NCI-H2227 (cell line): ENCODE measurements around the gene PRKCZ.
"Not testable (repeated sequence)": the region's sequence is repeated elsewhere in the genome, so short reads cannot be mapped to it uniquely, and the experiment has no call there.

Experiments
- DNase-seq: peaks from one replicate; lab custom pipeline; 2025; ENCODE audit not compliant: unreplicated experiment; lab: John Stamatoyannopoulos, UW

The PRKCZ gene

DNA sequence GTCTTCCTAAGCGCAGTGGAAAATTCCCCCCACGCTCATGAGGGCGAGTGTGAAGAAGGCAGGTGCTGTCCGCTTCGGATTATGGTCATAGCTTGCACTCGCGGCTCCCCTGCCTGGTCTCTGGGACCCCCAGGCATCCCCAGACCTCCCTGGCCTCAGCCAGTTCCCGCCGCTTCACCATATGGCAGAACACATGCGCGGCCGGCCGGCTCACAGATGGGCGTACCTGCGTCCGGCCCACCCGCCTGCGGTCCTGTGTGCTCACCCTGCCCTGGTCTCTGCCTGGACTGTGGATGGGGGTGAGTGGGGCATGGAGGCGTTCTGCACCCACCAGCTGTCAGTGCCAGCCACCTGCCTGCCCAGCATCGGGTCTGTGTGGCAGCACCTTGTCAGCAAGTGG lies 34.1 kb downstream of the PRKCZ start:
- no peak for DNase-seq

DNA sequence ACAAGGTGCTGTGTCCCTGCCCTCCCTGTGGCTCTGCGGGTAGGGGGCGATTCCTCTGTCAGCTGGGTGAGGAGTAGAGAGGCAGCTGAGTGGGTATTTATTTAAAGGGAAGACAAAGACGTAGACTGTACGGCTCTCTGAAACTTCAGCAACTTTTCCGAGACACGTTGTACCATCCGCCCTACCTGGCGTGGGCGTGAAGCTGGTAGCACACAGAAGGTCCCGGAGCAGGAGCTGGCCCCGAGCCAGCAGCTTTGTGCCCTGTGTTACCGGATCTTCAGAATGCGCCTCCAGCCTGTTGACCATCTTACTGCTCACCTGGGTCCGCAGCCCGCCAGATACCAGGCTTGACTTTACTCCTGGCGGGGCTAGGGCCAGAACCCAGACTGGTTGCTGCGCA lies 34.9 kb downstream of the PRKCZ start:
- no peak for DNase-seq

DNA sequence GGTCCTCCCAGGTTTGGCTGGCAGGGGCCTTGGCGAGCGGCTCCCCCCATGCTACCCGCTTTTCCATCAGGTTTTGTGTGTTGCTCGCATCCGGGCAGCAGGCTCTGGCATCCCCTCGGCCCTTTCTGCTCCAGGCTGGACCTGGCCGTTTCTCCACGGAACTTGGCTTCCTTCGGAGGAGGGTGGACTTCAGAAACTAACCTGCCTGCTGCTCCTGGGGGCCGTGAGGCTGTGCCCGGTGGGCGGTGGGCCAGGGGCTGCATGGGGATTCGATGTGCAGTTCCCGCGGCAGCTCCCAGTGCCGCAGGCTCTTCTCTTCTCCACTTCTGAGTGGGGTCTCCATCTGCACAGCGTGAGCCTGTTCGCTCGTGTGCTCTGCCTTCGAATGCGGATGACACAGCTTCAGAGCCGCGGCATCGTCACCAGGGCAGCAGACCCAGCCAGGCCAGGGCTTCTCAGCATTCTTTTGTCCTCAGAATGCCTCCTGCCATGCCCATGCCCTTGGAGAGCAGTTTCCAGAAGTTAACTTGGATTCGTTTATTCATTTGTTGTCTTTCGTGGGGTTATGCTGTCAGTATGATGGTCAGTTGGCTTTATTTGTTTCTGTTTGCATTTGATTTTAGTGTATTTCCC lies 36.4 kb downstream of the PRKCZ start:
- no peak for DNase-seq

DNA sequence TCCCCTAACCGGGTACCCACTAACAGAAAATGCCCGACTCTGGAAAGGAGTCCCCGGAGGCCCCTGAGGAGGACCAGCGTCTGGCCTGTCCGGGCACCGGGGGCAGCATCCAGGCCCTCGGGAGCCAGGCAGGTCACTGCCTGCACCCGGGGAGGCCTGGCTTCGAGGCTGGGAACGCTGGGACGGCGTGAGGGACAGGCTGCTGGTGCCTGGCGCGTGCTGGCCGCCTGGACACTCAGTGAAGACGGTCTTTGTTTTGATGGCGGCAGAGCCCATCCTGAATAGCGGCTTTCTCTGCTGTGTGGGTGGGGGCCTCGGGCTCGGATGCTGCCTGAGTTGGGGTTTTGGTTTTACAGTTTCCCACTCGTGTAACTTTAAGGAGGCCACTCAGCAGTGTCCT lies 37.6 kb downstream of the PRKCZ start:
- DNase-seq: no peak

DNA sequence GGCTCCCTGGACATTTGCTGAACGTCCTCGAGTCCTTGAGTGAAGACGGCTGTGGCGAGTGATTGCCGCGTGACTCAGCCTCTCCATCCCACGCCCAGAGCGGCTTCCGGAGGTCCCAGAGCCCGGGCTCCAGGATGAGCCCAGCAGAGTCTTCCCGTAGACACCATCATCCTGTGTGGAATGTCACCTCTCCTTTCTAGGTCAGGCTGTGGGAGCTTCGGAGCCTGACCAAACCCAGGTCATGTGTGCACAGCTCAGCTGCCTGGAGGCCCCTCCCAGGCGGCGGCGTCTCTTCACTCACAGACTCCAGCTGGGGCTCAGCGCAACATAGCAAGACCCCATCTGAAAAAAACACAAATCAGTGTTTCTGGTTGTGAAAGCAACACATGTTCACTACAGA lies 38.2 kb downstream of the PRKCZ start:
- no peak for DNase-seq

DNA sequence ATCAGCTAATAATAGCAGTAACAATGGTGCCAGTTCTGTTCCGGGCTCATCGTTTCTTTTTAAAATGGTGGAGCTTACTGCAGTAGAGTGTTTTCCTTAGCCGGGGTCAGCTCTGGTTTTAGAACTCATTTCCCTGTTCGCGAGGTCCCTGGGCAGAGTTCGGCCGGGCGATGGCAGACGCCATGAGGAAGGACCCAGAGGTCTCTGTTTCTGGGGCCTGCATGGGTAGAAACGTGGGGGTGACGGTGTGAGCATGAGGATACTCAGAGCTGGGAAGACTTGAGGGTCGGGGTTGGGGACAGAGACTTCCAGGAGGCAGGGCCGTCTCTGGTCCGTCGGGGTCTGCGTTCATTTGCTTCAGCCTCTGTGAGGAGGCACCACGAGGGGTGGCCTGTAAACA lies 38.8 kb downstream of the PRKCZ start:
- DNase-seq: no peak

DNA sequence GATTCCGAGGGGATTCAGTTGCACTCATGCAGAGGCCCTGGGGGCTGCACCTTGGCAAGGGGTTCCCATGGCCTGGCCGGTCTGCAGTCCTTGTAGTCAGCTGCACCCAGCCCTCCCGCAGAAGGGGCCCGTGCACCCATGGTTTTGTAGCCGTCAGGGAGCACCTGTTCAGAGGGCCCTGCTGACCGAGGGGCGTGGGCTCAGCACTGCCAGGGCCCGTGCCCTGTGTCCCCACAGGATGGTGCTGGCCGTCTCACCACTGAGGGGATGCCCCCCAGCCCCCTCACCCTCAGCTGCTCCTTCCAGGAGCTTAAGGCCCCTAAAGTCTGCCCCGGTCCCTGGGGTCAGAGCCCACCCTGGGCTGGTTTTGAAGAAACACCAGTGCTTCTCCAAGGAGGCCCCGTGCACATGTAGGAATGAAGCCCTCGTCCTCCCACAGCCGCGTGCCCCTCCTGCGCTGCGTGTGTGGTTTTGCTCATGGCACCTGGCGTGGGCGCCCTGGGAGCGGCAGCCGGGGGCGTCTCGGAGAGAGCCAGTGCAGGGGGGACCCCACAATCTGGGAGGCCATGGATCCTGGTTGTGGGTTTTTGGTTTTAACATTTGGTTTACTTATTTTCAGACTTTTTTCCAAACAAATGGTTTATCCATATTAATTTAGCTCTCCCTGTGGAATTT lies 40.1 kb downstream of the PRKCZ start:
- no peak for DNase-seq

DNA sequence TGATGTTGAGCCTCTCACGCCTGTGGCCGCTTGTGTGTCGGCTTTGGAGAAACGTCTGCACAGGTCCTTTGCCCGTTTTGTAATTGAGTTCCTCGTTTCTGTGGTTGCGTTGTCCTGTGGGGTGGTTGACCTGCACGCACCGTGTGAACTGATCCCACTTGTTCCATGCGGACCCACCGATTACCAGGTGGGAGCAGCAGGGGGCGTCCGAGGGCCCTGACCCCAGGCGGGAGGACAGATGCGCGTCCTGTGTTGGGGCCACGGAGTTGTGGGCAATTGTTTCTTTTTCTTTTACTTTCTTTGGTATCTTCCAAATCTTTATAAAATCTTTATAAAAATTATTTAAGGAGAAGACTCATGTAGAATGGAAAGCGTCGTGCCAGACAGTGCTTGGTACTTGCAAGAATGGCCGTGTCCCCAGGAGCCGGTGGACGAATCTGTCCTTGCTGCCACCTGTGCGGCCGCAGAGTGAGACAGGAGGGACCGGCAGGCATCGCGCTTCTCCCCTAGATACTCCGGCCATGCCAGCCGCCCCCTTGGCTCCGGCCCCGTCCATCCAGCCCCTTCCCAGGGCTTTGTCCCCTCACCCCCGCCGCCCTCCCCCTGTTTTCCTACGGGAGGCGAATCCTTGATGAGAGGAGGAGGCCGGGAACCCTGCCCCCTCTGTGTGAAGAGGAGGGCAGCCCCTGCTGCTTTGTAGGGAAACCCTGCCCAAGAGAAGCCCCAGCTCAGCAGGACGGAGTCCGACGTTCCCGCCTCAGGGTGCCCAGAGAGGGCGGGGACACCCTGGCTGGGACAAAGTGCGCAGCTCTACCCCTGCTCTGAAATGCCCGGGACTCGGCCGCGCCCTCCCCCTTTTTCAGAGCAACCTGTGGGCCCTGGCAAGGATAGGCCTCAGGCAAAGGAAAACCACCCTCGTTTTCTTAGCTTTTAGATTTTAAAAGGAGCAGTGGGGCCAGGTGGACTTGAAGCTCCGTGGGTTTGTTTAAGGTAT lies 41.7 kb downstream of the PRKCZ start:
- DNase-seq: no peak

DNA sequence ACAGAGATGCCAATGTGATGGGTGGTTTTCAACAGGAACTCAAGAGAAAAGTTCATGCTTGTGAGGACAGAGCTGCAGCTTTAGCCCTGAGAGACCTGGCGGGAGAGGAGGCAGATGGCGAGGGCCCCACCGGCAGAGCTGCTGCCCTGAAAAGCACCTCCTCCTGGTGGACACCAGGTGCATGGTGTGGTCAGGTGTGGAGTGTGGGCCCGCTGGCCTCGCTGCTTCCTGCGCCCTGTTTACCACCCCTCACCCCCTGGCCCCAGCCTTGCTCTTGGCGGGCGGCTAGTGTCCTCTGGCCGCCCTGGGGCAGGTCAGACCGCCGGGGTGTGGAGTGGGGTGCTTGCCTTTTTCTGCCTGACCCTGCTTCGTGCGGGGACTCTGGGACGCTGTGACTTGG lies 42.8 kb downstream of the PRKCZ start:
- DNase-seq: no peak

DNA sequence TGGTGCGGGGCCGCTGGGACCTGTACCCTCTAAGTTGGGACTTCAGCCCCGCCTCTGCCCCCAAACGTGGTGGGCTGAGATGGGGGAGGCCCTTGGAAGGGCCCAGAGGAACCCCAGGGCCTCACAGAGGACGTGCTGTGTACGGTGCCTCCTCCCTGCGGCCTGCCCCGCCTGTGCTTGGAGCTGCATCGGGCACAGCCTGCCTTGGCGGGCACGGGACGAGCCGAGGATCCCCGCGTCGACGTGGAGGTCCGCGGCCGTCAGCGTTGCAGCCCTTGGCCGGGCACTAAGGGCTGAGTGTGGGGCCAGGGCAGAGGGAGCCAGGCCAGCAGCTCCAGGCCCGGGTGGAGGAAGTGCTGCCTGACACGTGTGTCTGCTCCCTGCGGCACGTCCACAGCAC lies 43.4 kb downstream of the PRKCZ start:
- no peak for DNase-seq

DNA sequence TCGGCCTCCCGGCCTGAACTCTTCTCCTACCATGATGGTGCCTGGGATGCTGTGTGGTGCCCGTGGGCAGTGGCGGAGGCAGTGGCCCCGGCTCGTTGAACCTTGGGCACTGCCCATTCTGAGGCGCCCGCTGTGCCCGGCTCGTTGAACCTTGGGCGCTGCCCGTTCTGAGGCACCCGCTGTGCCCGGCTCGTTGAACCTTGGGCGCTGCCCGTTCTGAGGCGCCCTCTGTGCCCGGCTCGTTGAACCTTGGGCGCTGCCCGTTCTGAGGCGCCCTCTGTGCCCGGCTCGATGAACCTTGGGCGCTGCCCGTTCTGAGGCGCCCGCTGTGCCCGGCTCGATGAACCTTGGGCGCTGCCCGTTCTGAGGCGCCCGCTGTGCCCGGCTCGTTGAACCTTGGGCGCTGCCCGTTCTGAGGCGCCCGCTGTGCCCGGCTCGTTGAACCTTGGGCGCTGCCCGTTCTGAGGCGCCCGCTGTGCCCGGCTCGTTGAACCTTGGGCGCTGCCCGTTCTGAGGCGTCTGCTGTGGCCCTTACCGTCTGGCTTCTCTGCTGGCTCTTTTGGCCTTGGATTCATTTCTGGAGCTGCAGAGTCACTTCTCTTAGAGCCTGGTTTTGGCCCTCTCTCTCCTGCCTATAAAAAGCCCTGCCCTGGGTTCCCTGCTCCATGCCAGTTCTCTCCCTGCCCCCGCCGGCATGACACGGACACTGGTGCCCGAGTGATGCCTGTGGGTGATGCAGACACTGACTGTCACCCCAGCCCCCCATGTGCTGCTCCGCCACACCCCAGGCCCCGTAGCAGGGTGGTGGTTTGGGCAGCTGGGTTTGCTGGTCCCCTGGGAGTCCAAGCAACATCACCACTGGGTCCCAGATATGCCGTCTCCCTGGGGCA lies 44.3 kb downstream of the PRKCZ start:
- not testable (repeated sequence) for DNase-seq

DNA sequence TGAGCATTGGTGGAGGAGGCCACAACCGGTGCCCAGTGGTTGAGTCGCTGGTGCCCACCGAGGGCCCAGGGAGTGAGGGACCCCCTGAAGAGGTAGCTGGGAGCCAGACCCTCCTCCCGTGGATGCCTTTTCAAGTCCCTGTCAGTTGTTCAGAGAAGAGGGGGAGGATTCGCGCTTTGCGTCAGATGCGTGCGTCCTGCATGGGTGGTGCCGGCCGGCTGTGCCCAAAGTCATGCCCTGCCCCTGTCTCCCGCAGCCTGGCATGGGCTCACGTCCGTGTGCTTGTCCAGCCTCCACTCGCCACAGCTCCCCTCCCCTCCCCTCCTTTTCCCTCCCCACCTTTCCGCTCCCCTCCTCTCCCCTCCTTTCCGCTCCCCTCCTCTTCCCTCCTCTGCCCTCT lies 45.2 kb downstream of the PRKCZ start:
- DNase-seq: no peak

DNA sequence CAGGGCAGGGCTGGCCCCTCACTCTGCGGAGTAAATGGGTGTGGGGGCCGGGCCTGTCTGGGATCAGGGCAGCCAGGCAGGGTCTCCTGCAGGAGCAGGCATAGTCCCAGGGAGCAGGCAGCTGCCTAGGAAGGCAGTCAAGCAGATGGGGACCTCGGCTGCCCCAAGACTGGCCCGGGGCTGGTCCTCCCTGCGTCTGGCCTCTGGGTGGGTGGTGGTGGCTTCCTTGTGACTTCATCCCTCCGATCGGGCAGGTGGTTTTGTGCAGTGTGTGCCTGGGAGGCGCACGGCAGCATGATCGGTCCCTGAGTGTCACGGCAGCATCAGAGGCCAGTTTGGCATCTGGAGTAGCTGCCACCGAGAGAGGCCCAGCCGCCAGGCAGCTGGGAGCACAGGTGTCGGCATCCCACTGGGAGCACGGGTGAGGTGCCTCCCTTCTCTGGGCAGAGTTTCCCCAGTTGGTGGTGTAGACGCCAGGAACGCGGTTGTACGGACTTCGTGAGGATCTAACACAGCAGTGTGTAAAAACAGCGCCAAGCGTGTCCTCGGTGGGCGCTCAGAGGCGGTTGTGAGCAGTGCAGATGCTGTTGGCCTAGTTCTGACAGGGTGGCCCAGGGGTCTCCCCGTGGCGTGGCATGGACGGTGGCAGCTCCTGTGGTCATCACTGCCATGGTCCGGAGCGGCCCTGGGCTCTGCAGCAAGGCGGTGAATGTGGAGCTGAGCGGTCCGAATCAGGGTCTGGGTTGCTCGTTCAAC lies 45.9 kb downstream of the PRKCZ start:
- no peak for DNase-seq

DNA sequence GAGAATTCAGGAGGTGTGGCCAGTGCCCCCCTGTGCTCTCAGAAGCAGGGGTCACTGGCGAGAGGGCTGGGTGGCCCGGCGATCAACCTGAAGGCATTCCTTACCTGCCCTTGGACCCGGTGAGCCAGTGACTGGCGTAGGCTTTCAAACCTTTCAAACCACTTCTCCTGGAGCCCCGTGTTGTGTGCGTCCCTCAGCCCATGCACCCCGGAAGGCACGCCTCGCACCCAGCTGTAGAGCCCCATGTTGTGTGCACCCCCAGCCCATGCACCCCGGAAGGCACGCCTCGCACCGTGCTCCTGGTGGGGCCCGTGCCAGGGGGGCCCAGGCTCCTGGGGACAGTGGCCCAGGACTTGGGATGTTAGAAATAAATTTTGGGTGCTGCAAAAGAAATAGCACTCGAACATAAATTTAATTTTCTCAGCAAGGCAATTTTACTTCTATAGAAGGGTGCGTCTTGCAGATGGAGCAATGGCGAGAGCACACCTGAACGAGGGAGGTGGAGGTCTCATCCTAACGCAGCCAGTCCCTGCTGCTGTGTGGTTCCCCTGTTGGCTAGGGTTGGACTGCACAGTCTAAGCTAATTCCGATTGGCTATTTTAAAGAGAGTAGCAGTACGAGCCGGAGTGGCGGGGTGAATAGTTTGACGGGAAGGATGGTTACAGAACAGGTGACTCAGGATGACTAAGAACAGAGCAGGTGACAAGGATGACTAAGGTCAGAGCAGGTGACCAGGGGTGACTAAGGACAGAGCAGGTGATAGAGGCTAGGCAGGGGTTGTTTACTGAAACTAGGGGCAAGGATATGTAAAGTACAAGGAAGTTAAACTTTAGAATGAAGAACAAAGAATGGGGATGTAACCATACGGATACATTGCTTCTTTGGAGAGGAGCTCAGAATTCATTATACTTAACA lies 47.4 kb downstream of the PRKCZ start:
- no peak for DNase-seq

DNA sequence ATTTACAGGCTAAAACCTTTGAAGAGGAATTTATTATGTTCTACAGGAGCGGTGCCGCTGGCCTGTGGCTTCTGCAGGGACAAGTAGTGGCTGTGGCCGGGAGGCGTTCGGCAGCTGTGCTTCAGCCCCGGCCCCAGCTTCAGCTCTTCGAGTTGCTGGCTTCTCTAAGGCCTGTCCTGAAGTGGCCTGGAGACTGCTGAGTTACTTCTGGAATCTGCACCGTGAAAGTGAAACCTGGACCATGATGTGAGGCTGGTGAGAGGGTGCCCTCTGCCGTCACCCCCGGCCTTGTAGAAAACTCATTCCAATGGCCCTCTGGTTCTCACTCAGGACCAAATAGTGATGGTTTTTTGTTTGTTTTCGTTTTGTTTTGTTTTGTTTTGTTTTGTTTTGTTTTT lies 48.1 kb downstream of the PRKCZ start:
- DNase-seq: no peak

DNA sequence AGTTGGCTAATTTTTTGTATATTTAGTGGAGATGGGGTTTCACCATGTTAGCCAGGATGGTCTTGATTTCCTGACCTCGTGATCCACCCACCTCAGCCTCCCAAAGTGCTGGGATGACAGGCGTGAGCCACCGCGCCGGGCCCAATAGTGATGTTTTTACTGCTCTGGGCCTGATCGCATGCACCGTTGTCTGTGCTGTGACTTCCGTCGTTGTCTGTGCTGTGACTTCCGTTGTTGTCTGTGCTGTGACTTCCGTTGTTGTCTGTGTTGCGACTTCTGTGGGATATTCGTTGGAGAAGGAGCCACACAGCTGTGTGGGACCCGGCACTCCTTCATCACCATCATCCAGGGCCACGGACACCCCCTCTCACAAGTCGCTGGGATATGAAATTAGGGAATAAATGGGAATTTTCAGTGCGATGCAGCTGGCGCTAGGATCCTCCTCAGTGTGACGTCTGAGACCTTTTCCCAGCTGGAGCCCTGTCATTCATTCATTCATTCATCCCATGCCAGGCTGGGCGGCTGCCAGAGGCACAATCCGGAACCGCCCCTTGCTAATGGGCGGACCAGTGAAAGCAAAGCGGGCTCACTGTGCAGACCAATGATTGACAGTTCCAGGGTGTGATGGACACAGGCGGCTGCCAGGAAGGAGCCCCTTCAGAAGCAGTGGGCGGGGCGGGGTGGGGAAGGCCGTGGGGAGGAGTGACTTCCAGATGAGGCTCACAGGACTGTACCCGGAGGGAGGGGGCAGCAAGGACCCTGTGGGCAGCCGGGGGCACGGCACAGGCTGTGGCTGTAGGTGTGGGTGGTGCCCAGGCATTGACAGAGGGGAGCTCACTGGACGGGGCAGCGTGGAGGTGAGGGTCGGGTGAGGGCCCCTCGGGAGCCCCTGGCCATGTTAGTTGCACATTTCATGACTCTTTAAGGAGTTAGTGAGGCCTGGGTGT lies 48.9 kb downstream of the PRKCZ start:
- no peak for DNase-seq

DNA sequence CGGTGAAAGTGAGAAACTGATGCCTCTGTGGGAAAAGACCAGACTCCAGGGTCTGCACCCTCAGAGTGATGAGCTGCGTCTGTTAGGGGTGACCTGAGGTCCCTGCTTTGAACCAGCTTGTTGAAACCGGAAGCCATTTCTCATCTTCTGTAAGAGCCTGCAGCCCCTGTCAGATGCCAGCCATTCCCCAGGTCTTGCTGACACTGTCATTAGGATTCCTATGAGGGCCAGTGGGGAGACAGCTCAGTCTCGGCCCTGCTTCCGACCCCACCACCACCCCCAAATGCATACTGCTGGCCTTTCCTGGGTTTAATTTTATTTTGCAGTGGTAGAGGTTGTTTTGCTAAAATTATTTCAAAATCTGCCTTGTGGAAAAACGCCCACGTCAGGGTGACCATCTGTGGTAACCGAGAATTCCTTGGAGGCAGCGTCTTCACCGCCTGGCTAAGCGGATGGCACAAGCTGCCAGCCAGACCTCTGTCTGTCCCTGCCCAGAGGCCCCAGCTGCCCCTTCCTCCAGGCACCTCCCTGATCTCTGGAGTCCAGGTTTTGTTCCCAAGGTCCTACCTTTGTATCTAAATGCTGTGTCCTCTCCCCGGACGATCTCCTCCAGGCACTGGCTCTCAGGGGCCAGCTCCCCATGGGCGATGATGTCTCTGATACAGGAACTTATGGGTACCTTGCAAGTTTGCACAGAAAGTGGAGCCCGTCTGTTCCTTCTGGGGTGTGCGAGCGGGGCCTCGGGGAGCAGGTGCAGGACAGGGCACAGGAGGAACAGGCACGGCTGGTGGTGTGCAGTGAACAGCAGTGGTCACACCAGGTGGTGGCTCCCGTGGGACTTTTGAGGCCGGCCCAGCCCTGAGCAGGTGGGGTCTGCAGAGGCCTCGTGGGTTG lies 49.9 kb downstream of the PRKCZ start:
- no peak for DNase-seq
